A673 (cell line): ENCODE measurements around the gene ITGB4. TPM values are rescaled to one million over a fixed set of nuclear protein-coding genes. Genes with fewer than 3 reads are reported as not detected.

Source experiments
- BruUV-seq: library from RNA; stranded (reverse); fragments of 400-500 nt; replicated peaks from 2 replicates; lab custom pipeline; 2021; lab: Mats Ljungman, UMichigan
- CTCF ChIA-PET: fragments of 300-600 bp; sonication (Branson Sonifier 250); formaldehyde crosslinking; loops from one replicate; lab custom pipeline; 2022; ENCODE audit warnings: antibody characterized with exemption; lab: Charles Lee
- POLR2A ChIA-PET: fragments of 300-600 bp; sonication (Branson Sonifier 250); formaldehyde crosslinking; loops from one replicate; lab custom pipeline; 2022; ENCODE audit warnings: antibody characterized with exemption; ENCODE audit not compliant: low non-redundant PET; lab: Charles Lee
- DNase-seq: peaks from one replicate; pipeline ENCODE4 v3.0.0-alpha.2; 2015; ENCODE audit warnings: low spot score
- H3K27ac ChIP-seq: fragments of 200-600 bp; sonication (generic); 2 replicates; pipeline ENCODE4 v1.5.1; 2016; ENCODE audit warnings: mixed run types, low read depth, mild to moderate bottlenecking, mixed read lengths, antibody characterized with exemption, low read length; ENCODE audit not compliant: poor library complexity, severe bottlenecking
- H3K27me3 ChIP-seq: fragments of 200-600 bp; sonication (generic); replicated peaks from 2 replicates; pipeline ENCODE4 v1.6.1; 2017; ENCODE audit warnings: mixed run types, low read depth, mild to moderate bottlenecking, mixed read lengths, antibody characterized with exemption, low read length; ENCODE audit not compliant: insufficient read depth, poor library complexity
- H3K36me3 ChIP-seq: fragments of 200-600 bp; sonication (generic); 2 replicates; pipeline ENCODE4 v1.6.1; 2016; ENCODE audit warnings: mixed run types, mild to moderate bottlenecking, mixed read lengths, antibody characterized with exemption, low read length; ENCODE audit not compliant: insufficient read depth, poor library complexity, severe bottlenecking
- H3K4me1 ChIP-seq: fragments of 200-600 bp; sonication (generic); 2 replicates; pipeline ENCODE4 v1.6.1; 2017; ENCODE audit warnings: mixed run types, mild to moderate bottlenecking, mixed read lengths, antibody characterized with exemption, low read length; ENCODE audit not compliant: insufficient read depth, poor library complexity, severe bottlenecking
- H3K4me3 ChIP-seq: fragments of 200-600 bp; sonication (generic); 2 replicates; pipeline ENCODE4 v1.5.1; 2016; ENCODE audit warnings: low read depth, mixed run types, mild to moderate bottlenecking, mixed read lengths, low read length; ENCODE audit not compliant: poor library complexity, severe bottlenecking
- H3K9me3 ChIP-seq: fragments of 200-600 bp; sonication (generic); 2 replicates; pipeline ENCODE4 v1.6.1; 2016; ENCODE audit warnings: mixed run types, low read depth, mild to moderate bottlenecking, mixed read lengths, antibody characterized with exemption, low read length; ENCODE audit not compliant: poor library complexity, severe bottlenecking
- CTCF ChIP-seq: fragments of 300-800, 200-600 bp; sonication (generic); conservative IDR thresholded peaks from 2 replicates; pipeline ENCODE4 v1.5.1; 2017; ENCODE audit warnings: low read depth, mild to moderate bottlenecking, antibody characterized with exemption, low read length, moderate library complexity, mixed read lengths
- EZH2 ChIP-seq: fragments of 200-600 bp; sonication (generic); IDR thresholded peaks from 2 replicates; pipeline ENCODE4 v1.6.1; 2017; ENCODE audit warnings: borderline replicate concordance, low read depth, mild to moderate bottlenecking, mixed read lengths, antibody characterized with exemption, low read length; ENCODE audit not compliant: poor library complexity, severe bottlenecking
- intact Hi-C: fragments of 100-400 bp; cut with micrococcal nuclease; formaldehyde crosslinking; loops from one replicate; pipeline ENCODE4 v1.10.0; 2022; ENCODE audit not compliant: unreplicated experiment
- total RNA-seq: library from RNA; stranded (reverse); gene quantifications from 2 replicates; pipeline ENCODE4 v1.2.3, GENCODE V29; 2021

Gene ITGB4
- total RNA-seq, 1 experiment from 2014 or later, result 0.95 TPM

- no TSS peak for BruUV-seq
- intact Hi-C loops, result no loop called here
- Histone ChIP-seq H3K36me3 (no peaks in the 10 kb centered on the region), H3K9me3 (no peaks in the 10 kb centered on the region), H3K27ac (no peak overlapping the region), H3K4me3 (no peak overlapping the region), H3K4me1 (peaks cover 44% of the 10 kb centered on the region), H3K27me3 (no peaks in the 10 kb centered on the region)
- TF ChIP-seq EZH2, result no peak
- TF ChIP-seq CTCF, result no peak
- no peak for DNase-seq
- CTCF ChIA-PET, result no interaction called here
- POLR2A ChIA-PET, result no interaction called here
Measured at GRCh38 chr17:75689441-75689873, 31.8 kb upstream of the ITGB4 start.

- TF ChIP-seq CTCF (no peak), EZH2 (no peak)
- BruUV-seq, result no TSS peak
- Histone ChIP-seq H3K4me3 (no peak overlapping the region), H3K9me3 (no peaks in the 10 kb centered on the region), H3K4me1 (peaks cover 46% of the 10 kb centered on the region), H3K27me3 (no peaks in the 10 kb centered on the region), H3K27ac (peak overlapping the region; percentile 39), H3K36me3 (no peaks in the 10 kb centered on the region)
- ChIA-PET POLR2A (interaction anchor here (0.7 kb wide), 1 partner anchor 57 kb away, joined by 5 read pairs; no protein-coding TSS in a partner anchor), CTCF (interaction anchor here (0.8 kb wide), 1 partner anchor 56 kb away, joined by 3 read pairs; no protein-coding TSS in a partner anchor)
- DNase-seq, result no peak
- intact Hi-C loops, result no loop called here
Measured at GRCh38 chr17:75691371-75691791, 29.9 kb upstream of the ITGB4 start.

DNA sequence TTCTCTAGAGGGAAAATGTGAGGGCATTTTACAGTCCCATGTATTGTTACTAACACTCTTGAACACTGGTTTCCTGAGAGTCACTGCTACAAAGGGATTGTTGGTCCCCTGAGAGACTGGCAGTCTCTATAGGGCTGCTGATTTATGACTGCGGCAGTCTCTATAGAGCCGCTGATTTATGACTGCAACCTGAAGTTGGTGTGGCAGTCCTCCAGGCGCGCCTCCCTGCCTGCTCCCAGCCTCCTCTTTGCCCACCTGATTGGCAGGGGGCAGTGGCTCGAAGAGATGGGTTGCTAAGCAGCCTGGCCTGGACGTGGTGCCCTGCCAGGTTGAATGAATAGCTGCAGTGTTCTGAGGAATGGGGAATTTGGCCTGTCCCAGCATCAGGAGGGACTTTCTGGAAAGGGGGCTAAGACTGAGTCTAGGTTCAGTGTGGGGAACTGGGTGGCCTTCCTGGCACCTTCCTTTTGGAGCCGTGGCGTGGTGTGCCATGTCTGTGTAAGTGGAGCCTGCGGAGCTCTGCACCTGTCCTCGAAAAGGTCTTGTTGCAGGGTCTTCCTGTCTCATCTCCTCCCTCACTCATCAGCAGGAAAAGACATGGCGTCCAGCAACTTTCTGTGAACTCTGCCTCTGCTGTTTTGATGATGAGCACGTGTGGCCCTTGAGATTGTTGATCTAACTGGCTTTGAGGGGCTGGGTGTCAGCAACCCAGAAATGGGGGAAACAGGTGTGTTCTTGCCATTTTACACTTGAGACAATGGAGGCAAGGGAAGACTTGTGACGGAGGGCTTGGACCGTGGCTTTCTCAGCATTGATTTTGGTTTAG, 29.2 kb upstream of the ITGB4 start:
- ChIA-PET CTCF (interaction anchor here (0.7 to 0.8 kb wide), 2 partner anchors 56 kb away, joined by 3 read pairs; no protein-coding TSS in a partner anchor), POLR2A (interaction anchor here (0.7 kb wide), 1 partner anchor 56 kb away, joined by 5 read pairs; no protein-coding TSS in a partner anchor)
- Histone ChIP-seq H3K9me3 (no peaks in the 10 kb centered on the region), H3K36me3 (no peaks in the 10 kb centered on the region), H3K27me3 (no peaks in the 10 kb centered on the region), H3K27ac (peak overlapping the region; percentile 39), H3K4me1 (peaks cover 46% of the 10 kb centered on the region), H3K4me3 (no peak overlapping the region)
- no peak for TF ChIP-seq EZH2
- no peak for TF ChIP-seq CTCF
- intact Hi-C loops, result no loop called here
- BruUV-seq, result no TSS peak
- DNase-seq, result peak; percentile 90
